Measurements from ENCODE around the gene LPIN1.

- no peak for TF ChIP-seq CTCF (IDR thresholded peaks at IDR 0.05)
- no peak for TF ChIP-seq POLR2A (IDR thresholded peaks at IDR 0.05)
Measured at GRCh38 chr2:11752906-11753305, 6.5 kb downstream of the LPIN1 start.
